Suprapubic skin (tissue), 4 donors: ENCODE measurements around the gene CITED2. TPM values are rescaled to one million over a fixed set of nuclear protein-coding genes. Genes with fewer than 3 reads are reported as not detected.

Source experiments
- DNase-seq, 2 donors: peaks; one replicate each; pipeline ENCODE4 v3.0.0-alpha.2; 2019; ENCODE audit warnings: low spot score in 2 of 2
- H3K27ac ChIP-seq: fragments of 200-600 bp; sonication (generic); one replicate; pipeline ENCODE4 v1.5.1; 2019
- H3K27me3 ChIP-seq: fragments of 200-600 bp; sonication (generic); one replicate; pipeline ENCODE4 v1.5.1; 2019
- H3K36me3 ChIP-seq: fragments of 200-600 bp; sonication (generic); one replicate; pipeline ENCODE4 v1.5.1; 2019
- H3K4me1 ChIP-seq: fragments of 200-600 bp; sonication (generic); one replicate; pipeline ENCODE4 v1.5.1; 2019
- H3K4me3 ChIP-seq: fragments of 200-600 bp; sonication (generic); one replicate; pipeline ENCODE4 v1.5.1; 2019; ENCODE audit warnings: mild to moderate bottlenecking
- H3K9me3 ChIP-seq: fragments of 200-600 bp; sonication (generic); one replicate; pipeline ENCODE4 v1.5.1; 2019
- EP300 ChIP-seq: sonication (generic); formaldehyde crosslinking; IDR thresholded peaks from one replicate; pipeline ENCODE4 v1.6.1; 2017; ENCODE audit warnings: antibody characterized with exemption
- POLR2A ChIP-seq, 2 donors: fragments of 450-650 bp; IDR thresholded peaks; one replicate each; pipeline ENCODE4 v1.6.1; 2017; ENCODE audit warnings: antibody characterized with exemption in 2 of 2, mild to moderate bottlenecking in 2 of 2, moderate library complexity in 2 of 2
- POLR2AphosphoS5 ChIP-seq, 3 donors: sonication (generic); formaldehyde crosslinking; IDR thresholded peaks; one replicate each; pipeline ENCODE4 v1.6.1; 2017; ENCODE audit warnings: antibody characterized with exemption in 3 of 3
- WGBS: methylation state at CpG from one replicate; pipeline ENCODE4 v1.1.5; 2018; 5-methylcytosine and 5-hydroxymethylcytosine counted together
- total RNA-seq, 4 donors: library from RNA; depleted of rRNA; stranded (reverse); fragments of >200 nt; gene quantifications; one replicate each; pipeline ENCODE4 v1.1.0, GENCODE V29; 2016
- TF ChIP-seq, protein P1 (sequence below), 2 donors: fragments of 200-600 bp in 1 of 2; fragments of 450-650 bp in 1 of 2; sonication (generic) in 1 of 2; IDR thresholded peaks; one replicate each; pipeline ENCODE4 v1.5.1; 2016 to 2019; ENCODE audit warnings: antibody characterized with exemption in 2 of 2, mild to moderate bottlenecking in 1 of 2, moderate library complexity in 1 of 2

The CITED2 gene
- total RNA-seq = 100 to 1,000 TPM; 167 to 239 (median 206) TPM

DNA sequence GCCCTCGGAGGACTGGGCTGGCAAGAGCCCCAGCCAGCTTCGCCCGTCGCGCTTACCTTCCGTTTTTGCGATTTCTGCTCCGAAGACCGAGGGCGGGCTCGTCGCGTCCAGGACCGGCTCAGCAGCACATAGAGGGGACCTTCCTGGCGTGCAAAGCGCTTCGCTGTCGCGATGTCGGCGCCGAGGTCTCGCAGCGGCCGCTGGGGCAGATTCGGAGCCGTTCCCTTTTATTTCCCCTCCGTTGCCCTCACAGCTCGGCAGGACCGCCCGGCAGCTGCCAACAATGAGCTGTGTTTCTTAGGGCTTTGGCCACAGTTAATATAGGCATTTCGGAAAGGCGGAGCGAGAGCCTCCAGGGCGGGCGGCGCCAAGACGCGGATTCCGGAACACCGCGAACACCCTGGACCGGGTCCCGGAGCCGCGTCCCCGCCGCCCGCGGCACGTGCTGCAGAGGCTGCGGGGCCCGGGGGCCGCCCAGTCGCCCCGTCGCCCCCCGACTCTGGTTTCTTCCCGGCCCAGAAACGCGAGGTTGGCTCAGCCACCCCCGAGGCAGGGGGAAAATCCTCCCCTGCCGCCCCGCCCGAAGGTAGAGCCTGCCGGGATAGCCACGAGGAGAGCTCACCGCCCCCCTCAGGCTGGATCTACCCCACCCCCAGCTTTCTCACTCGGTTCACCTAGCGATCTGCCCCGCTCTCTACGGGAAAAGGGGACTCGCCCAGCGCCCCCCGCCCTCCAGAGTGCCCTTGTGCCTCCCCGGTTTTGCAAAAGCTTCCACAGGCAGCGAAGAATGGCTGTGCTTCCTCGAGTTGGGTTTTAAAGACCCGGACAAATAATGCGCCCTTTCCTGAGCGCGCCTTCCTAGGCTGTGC is at the start of gene CITED2:
Gene CITED2 (minus strand): TSS at position 292 of the 869 bp plus-strand sequence. CDS start 704 bp downstream, outside the sequence.
- TF ChIP-seq, protein P1, sequence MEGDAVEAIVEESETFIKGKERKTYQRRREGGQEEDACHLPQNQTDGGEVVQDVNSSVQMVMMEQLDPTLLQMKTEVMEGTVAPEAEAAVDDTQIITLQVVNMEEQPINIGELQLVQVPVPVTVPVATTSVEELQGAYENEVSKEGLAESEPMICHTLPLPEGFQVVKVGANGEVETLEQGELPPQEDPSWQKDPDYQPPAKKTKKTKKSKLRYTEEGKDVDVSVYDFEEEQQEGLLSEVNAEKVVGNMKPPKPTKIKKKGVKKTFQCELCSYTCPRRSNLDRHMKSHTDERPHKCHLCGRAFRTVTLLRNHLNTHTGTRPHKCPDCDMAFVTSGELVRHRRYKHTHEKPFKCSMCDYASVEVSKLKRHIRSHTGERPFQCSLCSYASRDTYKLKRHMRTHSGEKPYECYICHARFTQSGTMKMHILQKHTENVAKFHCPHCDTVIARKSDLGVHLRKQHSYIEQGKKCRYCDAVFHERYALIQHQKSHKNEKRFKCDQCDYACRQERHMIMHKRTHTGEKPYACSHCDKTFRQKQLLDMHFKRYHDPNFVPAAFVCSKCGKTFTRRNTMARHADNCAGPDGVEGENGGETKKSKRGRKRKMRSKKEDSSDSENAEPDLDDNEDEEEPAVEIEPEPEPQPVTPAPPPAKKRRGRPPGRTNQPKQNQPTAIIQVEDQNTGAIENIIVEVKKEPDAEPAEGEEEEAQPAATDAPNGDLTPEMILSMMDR (IDR thresholded peaks at IDR 0.05) = peak; percentile 4 to 16
- TF ChIP-seq POLR2AphosphoS5 (IDR thresholded peaks at IDR 0.05) (peak; percentile 96 to 99 (median 99)), POLR2A (IDR thresholded peaks at IDR 0.05) (peak; percentile 97), EP300 (no peak)
- H3K36me3 ChIP-seq = peaks cover 4% of the 10 kb centered on the region
- WGBS = under 1% methylated on average over 59 of the region's 82 CpGs

GRCh38 chr6:139423037-139423703 is 48.7 kb upstream of the CITED2 start:
- Histone ChIP-seq H3K27me3 (no peaks in the 10 kb centered on the region), H3K4me3 (no peak overlapping the region), H3K27ac (no peak overlapping the region), H3K36me3 (no peaks in the 10 kb centered on the region), H3K4me1 (no peaks in the 10 kb centered on the region), H3K9me3 (no peaks in the 10 kb centered on the region)
- DNase-seq = no peak
- WGBS = 79% methylated on average over 6 of the region's 6 CpGs
- TF ChIP-seq, protein P1 (IDR thresholded peaks at IDR 0.05) = no peak
- TF ChIP-seq EP300 (no peak), POLR2A (IDR thresholded peaks at IDR 0.05) (no peak), POLR2AphosphoS5 (IDR thresholded peaks at IDR 0.05) (no peak)

More for the DNA sequence above, at the start of gene CITED2:
- Histone ChIP-seq H3K27me3 (no peaks in the 10 kb centered on the region), H3K27ac (peak within 1 kb of the TSS; percentile 94), H3K9me3 (no peaks in the 10 kb centered on the region), H3K4me3 (peak within 1 kb of the TSS; percentile 92), H3K4me1 (peaks cover 37% of the 10 kb centered on the region)
- peak; percentile 96 to 97 for DNase-seq

- H3K4me3 ChIP-seq = no peak overlapping the region
- H3K27ac ChIP-seq = no peak overlapping the region
- no peaks in the 10 kb centered on the region for H3K4me1 ChIP-seq
- no peaks in the 10 kb centered on the region for H3K9me3 ChIP-seq
- no peaks in the 10 kb centered on the region for H3K27me3 ChIP-seq
- WGBS = 84% methylated on average over 9 of the region's 9 CpGs
- H3K36me3 ChIP-seq = no peaks in the 10 kb centered on the region
- no peak for DNase-seq
- TF ChIP-seq POLR2AphosphoS5 (IDR thresholded peaks at IDR 0.05) (no peak), POLR2A (IDR thresholded peaks at IDR 0.05) (no peak), EP300 (no peak)
- TF ChIP-seq, protein P1 (IDR thresholded peaks at IDR 0.05) = no peak
Observed at GRCh38 chr6:139422105-139423036, 47.9 kb upstream of the CITED2 start.

GRCh38 chr6:139418481-139419132 is 44.2 kb upstream of the CITED2 start:
- Histone ChIP-seq H3K4me1 (no peaks in the 10 kb centered on the region), H3K27me3 (no peaks in the 10 kb centered on the region), H3K36me3 (no peaks in the 10 kb centered on the region), H3K27ac (no peak overlapping the region), H3K4me3 (no peak overlapping the region), H3K9me3 (no peaks in the 10 kb centered on the region)
- WGBS = 65% methylated on average over 5 of the region's 5 CpGs
- no peak for DNase-seq
- TF ChIP-seq POLR2AphosphoS5 (IDR thresholded peaks at IDR 0.05) (no peak), EP300 (no peak), POLR2A (IDR thresholded peaks at IDR 0.05) (no peak)
- TF ChIP-seq, protein P1 (IDR thresholded peaks at IDR 0.05) = no peak
